ENCODE data around the gene RIPOR2.

Gene RIPOR2

GRCh38 chr6:24840187-24840586, 95.6 kb downstream of the RIPOR2 start:
- no peak for DNase-seq

- no peak for DNase-seq
These were observed 96.8 kb downstream of the RIPOR2 start for GRCh38 chr6:24838994-24839393.

GRCh38 chr6:24838081-24838480, 97.7 kb downstream of the RIPOR2 start:
- DNase-seq: no peak

- DNase-seq: no peak
These were observed 99.7 kb downstream of the RIPOR2 start for GRCh38 chr6:24836109-24836508.

- DNase-seq: no peak
These were observed 101.9 kb downstream of the RIPOR2 start for GRCh38 chr6:24833711-24834386.

- DNase-seq: no peak
These were observed 103.0 kb downstream of the RIPOR2 start for GRCh38 chr6:24832794-24833193.

GRCh38 chr6:24831771-24832716, 103.7 kb downstream of the RIPOR2 start:
- DNase-seq: no peak

- DNase-seq: no peak
These were observed 106.1 kb downstream of the RIPOR2 start for GRCh38 chr6:24829657-24830056.

- no peak for DNase-seq
These were observed 107.8 kb downstream of the RIPOR2 start for GRCh38 chr6:24827970-24828369.

GRCh38 chr6:24827162-24827561, 108.6 kb downstream of the RIPOR2 start:
- no peak for DNase-seq

- DNase-seq: no peak
These were observed 110.6 kb downstream of the RIPOR2 start for GRCh38 chr6:24825130-24825630.

GRCh38 chr6:24824142-24824938, 111.4 kb downstream of the RIPOR2 start:
- DNase-seq: no peak

GRCh38 chr6:24823185-24823584, 112.6 kb downstream of the RIPOR2 start:
- DNase-seq: no peak

GRCh38 chr6:24822696-24823095, 113.1 kb downstream of the RIPOR2 start:
- no peak for DNase-seq

- DNase-seq: no peak
These were observed 113.8 kb downstream of the RIPOR2 start for GRCh38 chr6:24821860-24822444.

GRCh38 chr6:24818346-24818745, 117.4 kb downstream of the RIPOR2 start:
- no peak for DNase-seq

- DNase-seq: no peak
These were observed 126.0 kb downstream of the RIPOR2 start for GRCh38 chr6:24809728-24810127.

- DNase-seq: no peak
These were observed 128.2 kb downstream of the RIPOR2 start for GRCh38 chr6:24807584-24807983.

GRCh38 chr6:24802271-24803059, 133.3 kb downstream of the RIPOR2 start:
- DNase-seq: no peak

GRCh38 chr6:24799541-24799915, 136.2 kb downstream of the RIPOR2 start:
- DNase-seq: no peak

GRCh38 chr6:24798740-24799540, 136.8 kb downstream of the RIPOR2 start, which contains the start of gene ARMH2:
TSS of gene ARMH2 (minus strand) at chr6:24798917. CDS start at chr6:24798857, 60 bp downstream.
- DNase-seq: no peak
